Glutamatergic neuron (in vitro differentiated cells): ENCODE measurements around the gene CCDC138. TPM values are rescaled to one million over a fixed set of nuclear protein-coding genes. Genes with fewer than 3 reads are reported as not detected.
A peak's percentile ranks its signal among the peaks of the same experiment; 100 is the strongest.

Source experiments
- DNase-seq: peaks from one replicate; pipeline ENCODE4 v3.0.0; 2022
- H3K27ac Mint-ChIP-seq: one replicate; pipeline ENCODE4 v1.8.0; 2020; ENCODE audit warnings: mild to moderate bottlenecking, mixed read lengths, inconsistent platforms; ENCODE audit not compliant: unreplicated experiment
- H3K27me3 Mint-ChIP-seq: one replicate; pipeline ENCODE4 v1.8.0; 2020; ENCODE audit warnings: mild to moderate bottlenecking, moderate library complexity, mixed read lengths, inconsistent platforms; ENCODE audit not compliant: unreplicated experiment
- H3K36me3 Mint-ChIP-seq: one replicate; pipeline ENCODE4 v1.8.0; 2020; ENCODE audit warnings: mild to moderate bottlenecking, mixed read lengths, inconsistent platforms; ENCODE audit not compliant: unreplicated experiment
- H3K4me1 Mint-ChIP-seq: one replicate; pipeline ENCODE4 v1.8.0; 2020; ENCODE audit warnings: mild to moderate bottlenecking, low read depth, mixed read lengths, inconsistent platforms; ENCODE audit not compliant: unreplicated experiment
- H3K4me3 Mint-ChIP-seq: one replicate; pipeline ENCODE4 v1.8.0; 2020; ENCODE audit warnings: mild to moderate bottlenecking, mixed read lengths, inconsistent platforms; ENCODE audit not compliant: unreplicated experiment
- H3K9me3 Mint-ChIP-seq: one replicate; pipeline ENCODE4 v1.8.0; 2020; ENCODE audit warnings: mild to moderate bottlenecking, moderate library complexity, mixed read lengths, inconsistent platforms; ENCODE audit not compliant: unreplicated experiment
- CTCF ChIP-seq: fragments of 200-600 bp; sonication (generic); IDR thresholded peaks from one replicate; pipeline ENCODE4 v1.5.0; 2021; ENCODE audit not compliant: partially characterized antibody, unreplicated experiment
- total RNA-seq: library from RNA; stranded (reverse); fragmentation: NEBNext Ultra II Directional; extraction: Animal tissue kit (Norgen Biotek cat#: 25700); gene quantifications from one replicate; pipeline ENCODE4 v1.2.1, GENCODE V29; 2021; ENCODE audit not compliant: unreplicated experiment

Gene CCDC138
- total RNA-seq, 1 donor from 2014 or later = 12.0 TPM

- TF ChIP-seq CTCF = no peak
- no peak overlapping the region for H3K4me3 Mint-ChIP-seq
- H3K27me3 Mint-ChIP-seq = peaks cover 5% of the 10 kb centered on the region
- peaks cover 3% of the 10 kb centered on the region for H3K4me1 Mint-ChIP-seq
- DNase-seq = no peak
- H3K36me3 Mint-ChIP-seq = no peaks in the 10 kb centered on the region
- H3K9me3 Mint-ChIP-seq = peaks cover 2% of the 10 kb centered on the region
- no peak overlapping the region for H3K27ac Mint-ChIP-seq
Measured at GRCh38 chr2:108922141-108922915, 135.8 kb downstream of the CCDC138 start.

GRCh38 chr2:108923019-108923700 lies 136.6 kb downstream of the CCDC138 start:
- no peak overlapping the region for H3K27ac Mint-ChIP-seq
- no peaks in the 10 kb centered on the region for H3K36me3 Mint-ChIP-seq
- H3K4me1 Mint-ChIP-seq = peaks cover 3% of the 10 kb centered on the region
- no peak overlapping the region for H3K4me3 Mint-ChIP-seq
- DNase-seq = no peak
- H3K27me3 Mint-ChIP-seq = peaks cover 5% of the 10 kb centered on the region
- TF ChIP-seq CTCF = no peak
- peaks cover 2% of the 10 kb centered on the region for H3K9me3 Mint-ChIP-seq

- no peak overlapping the region for H3K27ac Mint-ChIP-seq
Measured at GRCh38 chr2:108923736-108924579, 137.4 kb downstream of the CCDC138 start.

GRCh38 chr2:108924580-108925251 lies 138.1 kb downstream of the CCDC138 start:
- DNase-seq = no peak
- H3K27me3 Mint-ChIP-seq = peaks cover 5% of the 10 kb centered on the region
- H3K27ac Mint-ChIP-seq = peak overlapping the region; percentile 43
- peaks cover 3% of the 10 kb centered on the region for H3K4me1 Mint-ChIP-seq
- no peaks in the 10 kb centered on the region for H3K36me3 Mint-ChIP-seq
- no peak for TF ChIP-seq CTCF
- H3K4me3 Mint-ChIP-seq = no peak overlapping the region
- peaks cover 5% of the 10 kb centered on the region for H3K9me3 Mint-ChIP-seq

More at GRCh38 chr2:108923736-108924579, 137.4 kb downstream of the CCDC138 start:
- no peak for TF ChIP-seq CTCF
- H3K4me1 Mint-ChIP-seq = peaks cover 3% of the 10 kb centered on the region
- H3K9me3 Mint-ChIP-seq = peaks cover 5% of the 10 kb centered on the region
- H3K27me3 Mint-ChIP-seq = peaks cover 5% of the 10 kb centered on the region
- DNase-seq = no peak
- no peaks in the 10 kb centered on the region for H3K36me3 Mint-ChIP-seq
- no peak overlapping the region for H3K4me3 Mint-ChIP-seq
